IMR-90 (cell line): ENCODE results near the gene LDB2. TPM values are rescaled to one million over a fixed set of nuclear protein-coding genes. Genes with fewer than 3 reads are reported as not detected.

Experiments used
- ATAC-seq: fragments of 200-7000 bp; cut with Tn5 transposase; 2 replicates; pipeline ENCODE4 v1.9.1; 2020; ENCODE audit warnings: low read depth, mild to moderate bottlenecking, moderate library complexity
- BruUV-seq: library from RNA; stranded (reverse); fragments of 400-500 nt; replicated peaks from 2 replicates; lab custom pipeline; 2021; lab: Mats Ljungman, UMichigan
- CTCF ChIA-PET: fragments of 300-600 bp; formaldehyde crosslinking; extraction: SDS; loops from one replicate; lab custom pipeline; 2021; ENCODE audit warnings: antibody characterized with exemption; lab: Yijun Ruan, JAX
- POLR2A ChIA-PET: fragments of 300-600 bp; sonication (Branson Sonifier 250); formaldehyde crosslinking; loops from one replicate; lab custom pipeline; 2022; ENCODE audit warnings: antibody characterized with exemption; ENCODE audit not compliant: unreplicated experiment; lab: Charles Lee
- DNase-seq: peaks from one replicate; pipeline ENCODE4 v3.0.0; 2013
- H2AFZ ChIP-seq: replicated peaks from 2 replicates; pipeline ENCODE3; 2013; ENCODE audit warnings: low read length, mild to moderate bottlenecking; ENCODE audit not compliant: poor library complexity
- H2AK5ac ChIP-seq: 2 replicates; pipeline ENCODE4 v1.6.1; 2013; ENCODE audit warnings: low read depth, low read length, inconsistent platforms
- H2AK9ac ChIP-seq: replicated peaks from 2 replicates; pipeline ENCODE3; 2013; ENCODE audit warnings: mild to moderate bottlenecking, low read depth, low read length, moderate library complexity; ENCODE audit not compliant: poor library complexity
- H2BK120ac ChIP-seq: 2 replicates; pipeline ENCODE4 v1.6.1; 2013; ENCODE audit warnings: low read depth, low read length, inconsistent platforms
- H2BK15ac ChIP-seq: 3 replicates; pipeline ENCODE4 v1.6.1; 2013; ENCODE audit warnings: low read depth, low read length, inconsistent platforms
- H2BK20ac ChIP-seq: 2 replicates; pipeline ENCODE4 v1.6.1; 2013; ENCODE audit warnings: low read depth, mild to moderate bottlenecking, inconsistent platforms, low read length, moderate library complexity
- H2BK5ac ChIP-seq: 2 replicates; pipeline ENCODE4 v1.6.1; 2013; ENCODE audit warnings: mild to moderate bottlenecking, low read depth, low read length, inconsistent platforms; ENCODE audit not compliant: poor library complexity, severe bottlenecking
- H3K14ac ChIP-seq: replicated peaks from 2 replicates; pipeline ENCODE4 v1.6.1; 2013; ENCODE audit warnings: low read depth, low read length, inconsistent platforms
- H3K18ac ChIP-seq: 2 replicates; pipeline ENCODE4 v1.6.1; 2013; ENCODE audit warnings: low read depth, low read length, control low read depth
- H3K23ac ChIP-seq: 2 replicates; pipeline ENCODE4 v1.6.1; 2013; ENCODE audit warnings: low read depth, low read length, inconsistent platforms
- H3K27ac ChIP-seq: 2 replicates; pipeline ENCODE4 v1.5.1; 2013; ENCODE audit warnings: mild to moderate bottlenecking, control low read depth, low read length; ENCODE audit not compliant: insufficient read depth
- H3K27me3 ChIP-seq: 2 replicates; pipeline ENCODE4 v1.6.1; 2013; ENCODE audit warnings: low read length; ENCODE audit not compliant: control insufficient read depth, insufficient read depth
- H3K36me3 ChIP-seq: 2 replicates; pipeline ENCODE4 v1.6.1; 2013; ENCODE audit warnings: low read length, mixed read lengths; ENCODE audit not compliant: control insufficient read depth, insufficient read depth
- H3K4ac ChIP-seq: 2 replicates; pipeline ENCODE4 v1.6.1; 2013; ENCODE audit warnings: low read depth, low read length, inconsistent platforms
- H3K4me1 ChIP-seq: 2 replicates; pipeline ENCODE4 v1.6.1; 2013; ENCODE audit warnings: low read length, mixed read lengths; ENCODE audit not compliant: control insufficient read depth, insufficient read depth
- H3K4me2 ChIP-seq: 2 replicates; pipeline ENCODE4 v1.6.1; 2013; ENCODE audit warnings: low read depth, mild to moderate bottlenecking, control low read depth, low read length, moderate library complexity
- H3K4me3 ChIP-seq: 2 replicates; pipeline ENCODE4 v1.5.1; 2013; ENCODE audit warnings: low read depth, mild to moderate bottlenecking, control low read depth, low read length, moderate library complexity; ENCODE audit not compliant: insufficient read depth
- H3K56ac ChIP-seq: 2 replicates; pipeline ENCODE4 v1.6.1; 2013; ENCODE audit warnings: low read length, inconsistent platforms; ENCODE audit not compliant: insufficient read depth; ENCODE audit errors: extremely low read depth
- H3K79me1 ChIP-seq, 2 experiments: 2 replicates each; pipeline ENCODE4 v1.6.1; 2013; ENCODE audit warnings: low read length in 2 of 2, inconsistent platforms in 1 of 2, low read depth in 1 of 2
- H3K9ac ChIP-seq: 2 replicates; pipeline ENCODE4 v1.6.1; 2013; ENCODE audit warnings: low read depth, low read length, control low read depth
- H3K9me1 ChIP-seq: 2 replicates; pipeline ENCODE4 v1.6.1; 2013; ENCODE audit warnings: low read length, inconsistent platforms; ENCODE audit not compliant: insufficient read depth
- H3K9me3 ChIP-seq: 2 replicates; pipeline ENCODE4 v1.6.1; 2013; ENCODE audit warnings: low read length; ENCODE audit not compliant: control insufficient read depth, insufficient read depth
- H4K20me1 ChIP-seq: 2 replicates; pipeline ENCODE4 v1.6.1; 2013; ENCODE audit warnings: low read length, inconsistent platforms; ENCODE audit not compliant: insufficient read depth
- H4K5ac ChIP-seq: 2 replicates; pipeline ENCODE4 v1.6.1; 2013; ENCODE audit warnings: mild to moderate bottlenecking, low read depth, low read length, control low read depth
- H4K8ac ChIP-seq, 2 experiments: 2 replicates each; pipeline ENCODE4 v1.6.1; 2013; ENCODE audit warnings: low read depth in 2 of 2, low read length in 2 of 2, control low read depth in 1 of 2, inconsistent platforms in 1 of 2
- H4K91ac ChIP-seq: 2 replicates; pipeline ENCODE4 v1.6.1; 2013; ENCODE audit warnings: low read depth, low read length, inconsistent platforms; ENCODE audit not compliant: insufficient read depth
- CEBPB ChIP-seq: IDR thresholded peaks from 2 replicates; pipeline ENCODE4 v1.6.1; 2012; ENCODE audit warnings: low read depth, low read length, improper control_type of control experiment
- MAFK ChIP-seq: IDR thresholded peaks from 2 replicates; pipeline ENCODE4 v1.6.1; 2012; ENCODE audit warnings: low read depth, low read length, improper control_type of control experiment
- MXI1 ChIP-seq: IDR thresholded peaks from 2 replicates; pipeline ENCODE4 v1.6.1; 2012; ENCODE audit warnings: low read depth, mild to moderate bottlenecking, low read length, moderate library complexity, borderline replicate concordance
- POLR2A ChIP-seq: IDR thresholded peaks from 2 replicates; pipeline ENCODE4 v1.6.1; 2012; ENCODE audit warnings: mild to moderate bottlenecking, low read depth, low read length
- WGBS, 2 experiments: methylation state at CpG; one replicate each; pipeline versions ENCODE4 v1.1.5 to v1.1.7; 2013; ENCODE audit warnings: missing lambda C conversion rate in 2 of 2; ENCODE audit not compliant: insufficient read length in 1 of 2; ENCODE audit errors: extremely low coverage in 2 of 2; 5-methylcytosine and 5-hydroxymethylcytosine counted together
- dilution Hi-C: fragments of 300-500 bp; cut with HindIII; formaldehyde crosslinking; loops from one replicate; pipeline ENCODE4 v1.14.3; 2018; ENCODE audit warnings: low sequenced_read_pairs; ENCODE audit not compliant: unreplicated experiment
- in situ Hi-C: fragments of 300-500 bp; cut with MboI; formaldehyde crosslinking; loops from 3 replicates; pipeline ENCODE4 v1.14.3; 2019; ENCODE audit warnings: low sequenced_read_pairs, inconsistent platforms, mixed read lengths
- intact Hi-C: fragments of 100-400 bp; cut with micrococcal nuclease; formaldehyde crosslinking; loops from 2 replicates; pipeline ENCODE4 v1.10.0; 2022
- polyA plus RNA-seq, 3 experiments: library from polyadenylated mRNA; depleted of rRNA; stranded (reverse); fragments of >200 nt; gene quantifications; 2 replicates each; pipeline ENCODE4 v1.2.3, GENCODE V29; 2012; ENCODE audit warnings: low replicate concordance in 1 of 3
- total RNA-seq: library from RNA; depleted of rRNA; stranded (reverse); fragments of >200 nt; gene quantifications from 2 replicates; pipeline ENCODE4 v1.2.3, GENCODE V29; 2012
- TF ChIP-seq, protein P1 (sequence below): fragments of 150-350 bp; IDR thresholded peaks from 2 replicates; pipeline ENCODE4 v1.6.1; 2016; ENCODE audit warnings: low read depth, mild to moderate bottlenecking, low read length, moderate library complexity, borderline replicate concordance
- TF ChIP-seq, protein P2 (sequence below): fragments of 150-350 bp; IDR thresholded peaks from 2 replicates; pipeline ENCODE4 v1.6.1; 2017; ENCODE audit warnings: mild to moderate bottlenecking, antibody characterized with exemption, low read length, low read depth

The LDB2 gene
- total and polyA plus RNA-seq, 2 of the 4 experiments (the other 2 are of a cell fraction), result 67.9 to 116 TPM

DNA sequence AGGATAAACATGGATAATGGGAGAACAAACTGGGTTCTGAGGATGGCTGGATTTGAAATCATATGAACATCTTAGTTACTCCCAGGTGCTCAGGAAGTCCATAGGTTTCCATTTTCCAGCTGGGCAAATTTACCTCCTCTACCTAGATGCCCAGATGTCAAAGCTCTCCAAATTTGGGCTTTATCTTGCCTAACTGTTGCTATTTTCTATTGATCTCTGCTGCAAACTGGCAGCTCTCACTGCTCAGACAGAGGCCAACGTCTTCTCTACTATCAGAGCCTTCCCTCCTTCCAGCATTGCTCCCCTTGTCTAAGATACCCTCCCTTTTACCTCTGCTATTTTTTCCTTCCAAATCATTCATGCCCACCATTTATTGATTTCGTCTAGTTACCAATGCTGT, 62.1 kb downstream of the LDB2 start:
- dilution Hi-C loops, result no loop called here
- POLR2A ChIA-PET, result no interaction called here

More for the DNA sequence above, 62.1 kb downstream of the LDB2 start:
- Histone ChIP-seq H2AFZ (no peak overlapping the region), H3K14ac (no peak overlapping the region), H2AK9ac (no peak overlapping the region), H4K8ac (no peak overlapping the region), H3K4me1 (no peaks in the 10 kb centered on the region; the same call in 1 of the 2 replicates), H3K4me2 (no peak overlapping the region), H4K5ac (no peak overlapping the region), H3K9ac (no peak overlapping the region), H2BK120ac (no peak overlapping the region), H3K36me3 (no peaks in the 10 kb centered on the region), H3K4ac (no peak overlapping the region), H2BK5ac (no peak overlapping the region), H3K27me3 (no peaks in the 10 kb centered on the region), H3K56ac (no peak overlapping the region), H2BK15ac (no peak overlapping the region), H3K9me3 (no peaks in the 10 kb centered on the region), H3K9me1 (no peaks in the 10 kb centered on the region), H3K4me3 (no peak overlapping the region), H4K91ac (no peak overlapping the region), H2AK5ac (no peak overlapping the region), H3K23ac (no peak overlapping the region), H3K18ac (no peak overlapping the region), H4K20me1 (no peaks in the 10 kb centered on the region), H2BK20ac (no peak overlapping the region), H3K79me1 (peaks cover 0 to 7% of the 10 kb centered on the region in 2 experiments; a peak in 1 of 4 replicates), H3K27ac (no peak overlapping the region)
- BruUV-seq, result no TSS peak
- intact Hi-C loops, result no loop called here
- in situ Hi-C loops, result no loop called here
- no CpG with 5 or more reads among the region's 2 CpGs for WGBS, 2 experiments
- TF ChIP-seq, protein P1, sequence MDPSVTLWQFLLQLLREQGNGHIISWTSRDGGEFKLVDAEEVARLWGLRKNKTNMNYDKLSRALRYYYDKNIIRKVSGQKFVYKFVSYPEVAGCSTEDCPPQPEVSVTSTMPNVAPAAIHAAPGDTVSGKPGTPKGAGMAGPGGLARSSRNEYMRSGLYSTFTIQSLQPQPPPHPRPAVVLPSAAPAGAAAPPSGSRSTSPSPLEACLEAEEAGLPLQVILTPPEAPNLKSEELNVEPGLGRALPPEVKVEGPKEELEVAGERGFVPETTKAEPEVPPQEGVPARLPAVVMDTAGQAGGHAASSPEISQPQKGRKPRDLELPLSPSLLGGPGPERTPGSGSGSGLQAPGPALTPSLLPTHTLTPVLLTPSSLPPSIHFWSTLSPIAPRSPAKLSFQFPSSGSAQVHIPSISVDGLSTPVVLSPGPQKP, result no peak
- TF ChIP-seq MAFK (no peak), MXI1 (no peak), CEBPB (no peak), POLR2A (no peak)
- TF ChIP-seq, protein P2, sequence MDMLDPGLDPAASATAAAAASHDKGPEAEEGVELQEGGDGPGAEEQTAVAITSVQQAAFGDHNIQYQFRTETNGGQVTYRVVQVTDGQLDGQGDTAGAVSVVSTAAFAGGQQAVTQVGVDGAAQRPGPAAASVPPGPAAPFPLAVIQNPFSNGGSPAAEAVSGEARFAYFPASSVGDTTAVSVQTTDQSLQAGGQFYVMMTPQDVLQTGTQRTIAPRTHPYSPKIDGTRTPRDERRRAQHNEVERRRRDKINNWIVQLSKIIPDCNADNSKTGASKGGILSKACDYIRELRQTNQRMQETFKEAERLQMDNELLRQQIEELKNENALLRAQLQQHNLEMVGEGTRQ, result no peak
- no peak for DNase-seq
- ATAC-seq, result no peak
- CTCF ChIA-PET, result no interaction called here
